ENCODE measurements around the gene CNTN4.
"Not testable (repeated sequence)": the region's sequence is repeated elsewhere in the genome, so short reads cannot be mapped to it uniquely, and the experiment has no call there.

The CNTN4 gene

GRCh38 chr3:2098398-2099027 is at the start of gene CNTN4:
TSS of gene CNTN4 (plus strand) at chr3:2098866.
- DNase-seq, result peak; percentile 30

GRCh38 chr3:2061360-2061759 is 37.3 kb upstream of the CNTN4 start:
- no peak for DNase-seq

- DNase-seq, result no peak
These were observed 27.1 kb upstream of the CNTN4 start for GRCh38 chr3:2071531-2071930.

DNA sequence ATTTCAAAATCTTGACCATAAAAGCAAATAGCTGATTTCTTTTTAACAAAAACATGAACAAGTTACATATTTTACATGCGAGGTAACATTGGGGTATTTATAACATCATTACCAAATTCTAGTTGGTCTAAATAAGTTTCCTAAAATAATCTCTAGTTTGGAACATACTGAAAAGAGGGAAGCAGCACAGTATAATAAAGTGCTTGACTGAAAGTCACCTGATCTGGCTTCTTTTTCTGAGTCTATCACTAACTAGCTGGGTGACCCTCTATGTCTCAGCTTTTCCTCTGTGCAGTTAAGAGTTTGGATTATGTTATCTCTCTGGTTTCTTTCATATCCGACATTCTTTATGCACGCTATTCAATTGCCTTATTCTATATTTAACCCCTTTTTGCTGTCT is 19.8 kb upstream of the CNTN4 start:
- DNase-seq, result no peak

DNA sequence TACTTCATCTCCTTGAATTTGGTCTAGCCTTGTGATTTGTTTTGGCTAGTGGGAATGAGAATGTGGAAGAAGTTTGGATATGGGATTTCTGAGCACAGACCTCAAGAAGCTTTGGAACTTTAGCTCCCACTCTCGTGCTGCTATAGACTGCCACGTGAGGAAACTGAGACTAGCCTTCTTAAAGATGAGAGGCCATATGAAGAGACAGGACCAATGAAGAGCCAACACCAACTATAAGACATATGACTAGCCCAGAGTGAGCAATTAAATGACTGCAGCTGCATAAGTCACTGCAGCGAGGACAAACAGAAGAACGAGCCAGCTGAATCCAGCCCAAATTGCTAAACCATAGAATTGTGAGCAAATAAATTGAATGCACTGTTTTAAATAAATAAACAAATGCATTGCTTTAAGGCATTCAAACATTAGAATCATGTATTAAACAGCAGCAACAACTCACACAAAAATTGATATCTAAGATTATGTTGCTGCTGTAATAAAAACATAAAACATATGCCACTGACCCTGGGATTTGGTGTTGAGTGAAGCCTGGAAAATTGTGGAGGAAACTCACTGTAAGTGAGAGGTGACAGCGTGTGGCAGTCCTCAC is 15.7 kb upstream of the CNTN4 start:
- DNase-seq, result no peak

GRCh38 chr3:2083558-2083957 is 15.1 kb upstream of the CNTN4 start:
- not testable (repeated sequence) for DNase-seq

DNA sequence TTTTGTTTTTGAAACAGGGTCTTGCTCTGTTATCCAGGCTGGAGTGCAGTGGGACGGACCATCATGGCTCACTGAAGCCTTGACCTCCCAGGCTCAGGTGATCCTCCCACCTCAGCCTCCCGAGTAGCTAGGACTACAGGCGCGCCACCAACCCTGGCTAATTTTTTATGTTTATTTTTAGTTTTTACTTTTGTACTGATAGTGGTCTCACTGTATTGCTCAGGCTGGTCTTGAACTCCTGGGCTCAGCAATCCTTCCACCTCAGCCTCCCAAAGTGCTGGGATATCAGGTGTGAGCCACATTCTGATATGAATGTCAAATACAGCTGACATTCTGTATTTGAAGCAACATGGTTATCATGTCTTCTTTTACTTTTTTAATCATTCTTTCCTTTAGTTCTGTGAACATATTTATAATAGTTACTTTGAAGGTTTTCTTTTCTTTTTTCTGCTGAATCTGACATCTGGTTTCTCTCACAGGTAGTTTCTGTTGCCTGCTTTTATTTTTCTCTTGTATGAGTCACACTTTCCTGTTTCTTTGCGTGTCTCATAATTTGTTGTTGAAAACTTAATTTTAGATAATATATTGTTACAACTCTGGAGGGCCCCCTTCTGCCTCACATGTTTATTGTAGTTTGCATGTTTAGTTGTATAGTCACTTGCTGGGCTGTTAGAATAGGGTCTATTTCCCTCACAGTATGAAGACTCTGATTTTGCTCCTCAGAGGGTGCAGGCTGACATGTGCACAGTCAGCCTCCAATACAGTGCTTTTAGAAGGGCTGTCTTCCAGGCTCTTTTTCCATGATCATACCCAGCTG is 8.4 kb upstream of the CNTN4 start:
- no peak for DNase-seq

GRCh38 chr3:2092758-2093157 is 5.9 kb upstream of the CNTN4 start:
- no peak for DNase-seq

DNA sequence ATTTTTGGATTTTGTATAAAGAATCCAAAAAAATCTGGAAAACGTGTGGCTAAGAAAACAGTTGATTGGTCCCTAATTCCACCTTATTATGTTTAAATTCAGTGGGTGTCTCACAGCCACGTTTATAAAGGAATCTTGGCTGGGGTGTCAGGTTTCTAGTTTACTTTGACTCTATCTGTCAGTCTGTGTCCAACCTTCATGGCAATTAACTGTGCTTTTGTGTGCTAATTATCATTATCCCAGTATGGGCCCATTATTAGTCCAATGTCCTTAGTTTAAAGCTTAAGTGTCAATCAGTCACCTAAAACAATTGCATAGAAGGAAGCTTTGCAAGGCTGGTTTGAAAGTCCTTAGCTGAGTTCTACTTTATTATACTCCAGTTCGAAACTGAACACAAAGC is 3.7 kb upstream of the CNTN4 start:
- DNase-seq, result no peak

DNA sequence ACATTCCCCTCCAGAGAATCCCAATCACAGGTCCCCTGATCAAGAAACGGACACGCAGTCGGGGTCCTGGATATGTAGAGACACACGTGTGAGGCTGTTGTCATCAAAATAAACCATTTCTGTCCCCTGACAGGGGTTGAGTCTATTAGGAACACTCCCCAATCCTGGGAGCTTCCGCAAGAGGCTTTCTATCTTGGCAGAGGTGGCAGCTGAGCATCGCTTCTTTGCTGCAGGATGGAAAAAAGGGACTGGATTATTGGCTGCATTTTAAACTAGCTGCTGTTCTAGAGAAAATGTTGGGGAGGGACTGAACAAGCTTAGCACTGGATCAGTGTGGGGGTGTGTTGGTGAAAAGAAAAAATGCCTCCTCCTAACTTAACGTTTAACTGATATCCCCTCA is 2.5 kb upstream of the CNTN4 start:
- no peak for DNase-seq

GRCh38 chr3:2097641-2098191 is 950 bp upstream of the CNTN4 start:
- DNase-seq, result no peak

GRCh38 chr3:2099028-2099671 is 484 bp downstream of the CNTN4 start:
- DNase-seq, result no peak

DNA sequence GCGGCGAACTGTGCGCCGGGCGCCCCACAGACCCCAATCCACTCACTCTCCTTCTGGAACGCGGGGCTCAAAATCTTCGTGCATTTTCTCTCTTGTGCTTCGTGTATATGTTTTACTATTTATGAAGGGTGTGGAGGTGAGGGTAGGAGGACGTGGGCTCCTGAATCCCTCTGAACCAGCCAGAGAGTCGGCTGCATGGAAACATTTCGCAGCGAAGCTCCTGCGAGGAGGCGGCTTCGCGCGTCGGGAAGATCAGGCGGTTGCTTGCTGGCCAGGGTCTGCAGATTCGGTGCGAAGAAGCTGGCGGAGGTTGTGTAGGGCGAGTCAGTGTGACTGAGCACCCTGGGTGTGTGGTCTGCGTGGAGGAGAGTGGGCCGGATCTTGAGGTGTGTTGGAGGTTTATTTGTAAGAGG is 1.1 kb downstream of the CNTN4 start:
- no peak for DNase-seq

DNA sequence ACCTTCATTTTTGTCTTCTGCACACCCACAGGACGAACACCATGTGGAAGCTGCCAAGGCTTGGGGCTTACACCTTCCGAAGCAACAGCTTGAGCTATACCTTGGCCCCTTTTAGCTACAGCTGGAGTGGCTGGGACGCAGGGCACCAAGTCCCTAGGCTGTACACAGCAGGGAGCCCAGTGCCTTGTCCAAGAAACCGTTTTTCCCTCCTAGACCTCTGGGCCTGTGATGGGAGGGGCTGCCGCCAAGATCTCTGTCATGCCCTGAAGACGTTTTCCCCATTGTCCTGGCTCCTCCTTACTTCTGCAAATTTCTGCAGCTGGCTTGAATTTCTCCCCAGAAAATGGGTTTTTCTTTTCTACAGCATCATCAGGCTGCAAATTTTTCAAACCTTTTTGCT is 7.8 kb downstream of the CNTN4 start:
- DNase-seq, result no peak

DNA sequence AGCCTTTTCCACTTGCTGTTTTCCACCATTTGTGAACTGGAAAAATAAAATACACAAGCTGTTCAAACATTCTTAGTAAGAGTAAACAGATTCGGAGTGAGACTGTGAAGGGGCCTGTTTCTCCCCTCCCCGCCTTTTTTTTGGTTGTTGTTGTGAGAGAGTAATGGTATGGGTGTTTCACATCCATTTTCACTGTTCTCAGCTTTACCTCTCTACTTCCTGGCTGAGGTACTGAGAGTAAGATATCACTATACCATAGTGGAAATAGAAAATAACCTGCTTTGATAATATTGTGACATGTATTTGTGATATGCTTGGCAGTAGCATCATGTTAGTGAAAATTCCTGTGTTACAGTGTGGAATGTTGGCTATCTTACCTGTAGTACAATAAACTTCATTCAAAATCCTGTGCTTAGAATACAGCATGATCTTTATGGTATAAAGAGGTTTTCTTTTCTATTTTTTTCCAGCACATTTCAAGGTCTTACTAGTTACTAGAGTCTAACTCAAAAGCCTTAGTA is 12.0 kb downstream of the CNTN4 start:
- DNase-seq, result no peak

- DNase-seq, result no peak
These were observed 16.1 kb downstream of the CNTN4 start for GRCh38 chr3:2114617-2115275.

DNA sequence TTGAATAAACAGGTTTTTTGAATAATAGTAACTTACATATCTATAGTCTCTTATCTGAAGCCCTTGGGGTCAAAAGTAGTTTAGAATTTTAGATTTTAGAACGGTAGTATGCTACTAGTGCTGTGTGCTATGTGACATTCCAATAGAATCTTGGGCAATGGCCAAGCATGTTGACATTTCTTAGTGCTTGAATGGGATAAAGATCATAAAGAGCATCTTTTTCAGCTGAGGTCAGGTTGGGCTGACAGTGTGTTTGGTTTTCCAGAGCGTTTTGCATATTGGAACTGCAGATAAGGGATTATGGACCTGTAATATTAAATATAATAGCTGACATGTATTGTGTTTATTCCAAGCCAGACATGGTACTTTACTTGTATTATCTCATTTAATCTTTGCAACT is 32.1 kb downstream of the CNTN4 start:
- no peak for DNase-seq

DNA sequence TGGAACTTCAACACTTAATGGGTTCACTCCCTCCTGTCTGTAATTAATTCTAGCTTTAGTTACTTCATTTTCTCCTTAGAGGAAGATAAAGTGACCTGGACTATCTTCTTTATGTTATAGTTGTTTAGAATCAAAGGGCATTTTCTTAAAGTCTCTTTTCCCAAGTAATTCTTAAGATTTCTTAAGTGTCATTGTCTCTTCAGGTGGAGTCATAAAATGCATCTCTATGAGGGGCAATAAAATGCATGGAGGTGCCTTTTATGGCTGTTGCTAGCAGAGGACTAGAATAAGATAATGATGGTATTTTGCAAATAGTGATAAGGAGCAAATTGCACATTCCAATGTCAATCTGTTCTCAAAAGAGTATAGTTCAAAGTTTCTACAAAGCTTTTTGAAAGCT is 34.5 kb downstream of the CNTN4 start:
- no peak for DNase-seq

DNA sequence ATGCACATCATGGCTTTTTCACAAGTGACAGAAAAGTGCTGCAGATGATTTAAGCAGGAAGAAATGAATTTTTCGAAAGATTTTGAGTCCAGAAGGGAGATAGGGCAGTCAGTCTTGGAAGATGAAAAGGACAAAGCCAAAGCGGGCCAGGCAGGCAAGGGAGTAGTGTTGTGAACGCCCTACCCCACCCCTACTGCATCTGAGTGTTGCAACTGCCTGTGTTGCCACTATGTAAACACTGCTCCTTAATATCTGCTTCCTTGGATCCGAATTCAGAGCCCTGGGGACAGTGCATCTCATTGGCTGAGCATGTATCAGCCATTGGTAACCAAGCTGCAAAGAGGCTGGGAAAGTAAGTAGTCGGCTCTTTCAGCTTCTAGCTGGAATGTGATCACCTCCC is 39.0 kb downstream of the CNTN4 start:
- DNase-seq, result no peak

- DNase-seq, result no peak
These were observed 42.8 kb downstream of the CNTN4 start for GRCh38 chr3:2141482-2141881.

DNA sequence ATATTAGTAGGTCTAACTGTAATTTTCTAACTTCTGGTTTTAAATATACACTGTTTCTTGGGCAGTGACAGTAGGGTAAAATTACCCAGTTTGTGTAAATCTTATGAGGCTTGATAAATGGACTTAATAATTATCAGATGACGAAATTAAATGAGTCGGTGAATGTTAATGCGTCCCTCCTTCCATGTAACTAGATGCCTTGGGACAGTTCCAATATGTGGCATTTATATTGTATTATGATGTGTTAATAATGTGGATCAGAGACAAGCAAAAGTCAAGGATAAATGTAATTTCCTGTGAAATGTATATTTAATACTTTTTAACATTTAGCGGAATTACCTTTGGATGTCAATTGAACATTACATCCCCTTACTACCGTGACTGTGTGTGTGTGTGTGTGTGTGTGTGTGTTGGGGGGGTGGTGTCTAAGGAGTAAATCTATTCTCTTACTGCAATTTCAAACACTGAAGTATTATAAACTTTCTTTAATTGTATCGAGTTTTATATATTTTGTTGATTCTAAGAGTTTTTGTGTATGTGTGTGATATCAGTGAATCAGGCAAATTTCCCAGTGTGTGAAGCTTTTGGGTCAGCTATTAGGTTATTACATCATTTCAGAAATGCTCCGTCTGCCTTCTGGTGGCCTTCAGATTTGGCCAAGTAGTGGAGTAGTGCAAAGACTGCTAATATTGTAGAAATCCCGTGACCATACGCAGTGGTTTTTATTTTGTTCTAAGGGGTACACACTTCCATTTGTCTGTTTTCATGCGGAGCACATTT is 50.1 kb downstream of the CNTN4 start:
- no peak for DNase-seq

DNA sequence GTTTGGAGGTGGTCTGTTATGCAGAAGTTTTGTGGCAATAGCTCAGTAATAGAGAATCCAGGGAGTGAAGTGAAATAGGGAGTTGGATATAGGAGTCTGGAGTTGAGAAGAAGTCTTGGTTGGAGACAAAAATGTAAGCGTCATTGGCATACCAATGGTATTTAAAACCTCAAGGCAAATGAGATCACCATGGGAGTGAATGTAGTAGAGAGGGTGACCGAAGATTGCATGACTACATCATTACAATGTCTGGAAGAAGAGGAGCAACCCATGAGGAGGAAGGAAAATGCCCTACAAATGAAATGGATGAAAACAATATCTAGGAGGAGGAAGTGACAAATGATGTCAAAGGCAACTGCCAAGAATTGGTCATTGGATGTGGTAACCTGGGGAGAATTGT is 54.4 kb downstream of the CNTN4 start:
- DNase-seq, result no peak
